Subcutaneous abdominal adipose tissue (tissue), 5 donors: ENCODE results near the gene FIGLA.

Experiments used
- H3K27ac ChIP-seq: one replicate; pipeline ENCODE4 v1.7.0; 2013; ENCODE audit warnings: low read depth, mild to moderate bottlenecking, inconsistent platforms, low read length, moderate library complexity
- H3K27me3 ChIP-seq, 5 donors: one replicate each; pipeline ENCODE4 v1.7.0; 2013; ENCODE audit warnings: low read length in 5 of 5, inconsistent platforms in 1 of 5; ENCODE audit not compliant: control insufficient read depth in 5 of 5, insufficient read depth in 4 of 5
- H3K36me3 ChIP-seq, 5 donors: one replicate each; pipeline ENCODE4 v1.7.0; 2013; ENCODE audit warnings: low read length in 5 of 5; ENCODE audit not compliant: control insufficient read depth in 5 of 5, insufficient read depth in 5 of 5
- H3K4me1 ChIP-seq, 5 donors: one replicate each; pipeline ENCODE4 v1.7.0; 2013; ENCODE audit warnings: low read length in 5 of 5, mild to moderate bottlenecking in 3 of 5, moderate library complexity in 1 of 5; ENCODE audit not compliant: control insufficient read depth in 5 of 5, insufficient read depth in 5 of 5
- H3K4me3 ChIP-seq, 5 donors: one replicate each; pipeline ENCODE4 v1.7.0; 2013; ENCODE audit warnings: low read length in 5 of 5, low read depth in 1 of 5
- H3K9ac ChIP-seq, 5 donors: one replicate each; pipeline ENCODE4 v1.7.0; 2013; ENCODE audit warnings: low read length in 5 of 5, mild to moderate bottlenecking in 4 of 5, moderate library complexity in 3 of 5
- H3K9me3 ChIP-seq, 5 donors: one replicate each; pipeline ENCODE4 v1.7.0; 2013; ENCODE audit warnings: low read length in 5 of 5; ENCODE audit not compliant: control insufficient read depth in 5 of 5
- donor health status: healthy.
- donor health status: healthy.
- donor health status: healthy.
- donor health status: healthy.
- donor health status: healthy.

The FIGLA gene

GRCh38 chr2:70796262-70796661, 5.8 kb upstream of the FIGLA start:
- Histone ChIP-seq H3K36me3 (no peaks in the 10 kb centered on the region), H3K9me3 (peaks cover 2 to 13% (median 7%) of the 10 kb centered on the region in 5 donors), H3K9ac (no peak overlapping the region), H3K4me1 (peaks cover 0 to 3% (median 0%) of the 10 kb centered on the region in 5 donors), H3K27me3 (peaks cover 0 to 11% (median 7%) of the 10 kb centered on the region in 5 donors), H3K4me3 (no peak overlapping the region), H3K27ac (no peak overlapping the region)

DNA sequence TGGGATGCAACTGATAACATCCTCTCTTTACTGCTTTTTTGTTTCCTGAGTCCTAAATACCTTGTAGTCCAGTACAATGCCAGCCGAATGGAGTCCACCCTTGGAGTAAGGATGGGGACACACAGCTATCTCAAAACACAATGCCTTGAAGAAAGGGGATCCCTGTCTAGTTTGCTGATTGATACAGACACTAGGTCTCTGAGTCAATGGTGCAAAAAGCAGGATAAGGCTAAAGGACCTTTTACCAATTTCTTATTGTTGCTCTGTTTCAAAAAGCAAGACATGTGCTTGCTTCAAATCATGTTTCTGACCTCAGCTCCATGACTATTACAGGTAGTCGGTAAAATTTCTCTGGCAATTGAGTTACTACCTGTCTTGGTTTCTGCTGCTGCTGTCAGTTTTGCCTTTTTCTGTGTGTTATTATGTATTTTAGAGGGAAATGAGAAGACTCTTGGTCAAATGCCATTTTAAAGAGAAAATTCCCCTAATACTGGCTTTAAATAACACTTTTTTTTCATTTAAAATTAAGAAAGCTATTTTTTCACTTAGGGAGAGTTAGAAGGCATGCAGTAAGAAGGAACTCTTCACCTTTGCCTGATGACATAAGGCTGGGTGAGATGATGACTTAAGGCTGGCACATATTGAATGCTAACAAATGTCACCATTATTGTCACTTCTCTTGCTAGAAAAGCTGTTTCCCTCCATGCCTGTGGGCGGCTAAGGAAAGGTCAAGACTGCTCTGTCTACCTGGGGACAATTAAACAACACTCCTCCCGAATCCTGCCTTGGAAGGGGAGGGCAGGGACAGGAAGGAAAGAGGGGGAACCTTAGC, 4.9 kb upstream of the FIGLA start:
- Histone ChIP-seq H3K27ac (no peak overlapping the region), H3K4me1 (peaks cover 0 to 3% (median under 1%) of the 10 kb centered on the region in 5 donors), H3K9me3 (peaks cover 0 to 7% (median 3%) of the 10 kb centered on the region in 5 donors), H3K36me3 (no peaks in the 10 kb centered on the region), H3K9ac (no peak overlapping the region), H3K4me3 (no peak overlapping the region), H3K27me3 (peaks cover 6 to 13% (median 10%) of the 10 kb centered on the region in 5 donors)

DNA sequence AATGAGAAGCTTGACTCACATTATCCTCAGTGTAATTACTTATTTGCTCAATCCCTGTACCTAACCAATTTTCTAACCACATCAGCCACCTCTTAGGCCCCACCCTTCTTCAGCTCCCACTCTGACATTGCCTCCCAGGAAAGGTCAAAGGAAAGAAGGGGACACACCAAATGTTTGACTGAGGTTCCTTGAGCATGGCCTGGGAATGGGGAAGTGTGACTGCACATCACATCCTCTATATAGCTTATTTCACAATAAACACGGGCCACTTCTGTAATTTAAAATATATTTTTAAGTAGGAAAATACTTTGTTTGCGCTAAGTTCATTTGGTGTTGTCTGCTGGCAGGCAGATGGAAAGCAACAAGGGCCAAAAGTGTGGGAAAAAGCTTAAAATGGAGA, 3.0 kb upstream of the FIGLA start:
- Histone ChIP-seq H3K4me1 (peaks cover 0 to 14% (median 11%) of the 10 kb centered on the region in 5 donors), H3K36me3 (no peaks in the 10 kb centered on the region), H3K4me3 (no peak overlapping the region), H3K9ac (no peak overlapping the region), H3K27me3 (peaks cover 6 to 26% (median 21%) of the 10 kb centered on the region in 5 donors), H3K27ac (no peak overlapping the region), H3K9me3 (no peaks in the 10 kb centered on the region)

- H3K27ac ChIP-seq, result no peak overlapping the region
- H3K9ac ChIP-seq, result peak overlapping the region in 1 of 5 donors; percentile 30
- peak overlapping the region; percentile 39 to 61 (median 51) for H3K4me3 ChIP-seq
- peaks cover 0 to 12% (median 11%) of the 10 kb centered on the region in 5 donors for H3K4me1 ChIP-seq
- no peaks in the 10 kb centered on the region for H3K36me3 ChIP-seq
- H3K9me3 ChIP-seq, result no peaks in the 10 kb centered on the region
- H3K27me3 ChIP-seq, result peaks cover 6 to 38% (median 25%) of the 10 kb centered on the region in 5 donors
Measured at GRCh38 chr2:70789304-70790135, 923 bp downstream of the FIGLA start.

DNA sequence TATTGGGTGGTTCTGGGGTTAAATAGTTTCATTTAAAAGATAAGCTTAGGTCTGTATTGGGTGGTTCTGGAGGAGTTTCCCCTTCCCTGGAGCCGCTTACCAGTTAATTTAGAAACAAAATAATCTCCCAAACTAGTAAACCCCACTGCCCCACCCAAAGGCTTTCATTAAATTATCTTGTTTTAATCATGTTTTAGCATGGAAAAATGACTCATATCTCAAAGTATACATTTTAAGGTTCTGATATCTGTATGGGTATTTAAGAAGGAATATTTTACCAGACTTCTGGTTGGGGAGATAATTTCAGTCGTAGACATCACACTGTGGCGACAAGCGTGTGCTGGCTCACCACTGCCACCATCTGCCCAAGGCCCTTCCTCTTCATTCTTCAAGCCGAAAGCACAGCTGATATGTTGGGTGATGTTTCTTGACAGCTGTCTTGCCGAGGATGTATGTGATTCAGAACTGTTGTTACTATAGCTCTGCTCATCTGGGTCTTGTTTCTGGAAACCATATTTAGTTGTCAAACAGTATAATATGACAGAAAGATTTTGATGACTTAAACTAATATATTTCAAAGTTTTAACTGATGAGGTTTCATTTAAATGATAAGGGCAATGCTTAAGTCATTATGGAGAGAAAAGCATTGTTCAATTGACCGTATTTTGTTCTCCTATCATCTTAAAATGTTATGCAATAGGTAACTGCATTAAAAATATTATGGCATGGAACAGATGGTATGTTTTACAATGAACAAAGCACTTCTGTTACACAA, 5.1 kb downstream of the FIGLA start:
- no peak overlapping the region for H3K27ac ChIP-seq
- H3K4me3 ChIP-seq, result no peak overlapping the region
- peaks cover 0 to 25% (median 19%) of the 10 kb centered on the region in 5 donors for H3K27me3 ChIP-seq
- peaks cover 0 to 11% (median 10%) of the 10 kb centered on the region in 5 donors for H3K4me1 ChIP-seq
- H3K9ac ChIP-seq, result no peak overlapping the region
- H3K9me3 ChIP-seq, result no peaks in the 10 kb centered on the region
- H3K36me3 ChIP-seq, result no peaks in the 10 kb centered on the region

GRCh38 chr2:70784320-70784719, 6.1 kb downstream of the FIGLA start:
- H3K9ac ChIP-seq, result no peak overlapping the region
- H3K9me3 ChIP-seq, result no peaks in the 10 kb centered on the region
- H3K4me3 ChIP-seq, result no peak overlapping the region
- no peaks in the 10 kb centered on the region for H3K36me3 ChIP-seq
- no peak overlapping the region for H3K27ac ChIP-seq
- H3K27me3 ChIP-seq, result peaks cover 0 to 19% (median 12%) of the 10 kb centered on the region in 5 donors
- peaks cover 0 to 1% (median under 1%) of the 10 kb centered on the region in 5 donors for H3K4me1 ChIP-seq

DNA sequence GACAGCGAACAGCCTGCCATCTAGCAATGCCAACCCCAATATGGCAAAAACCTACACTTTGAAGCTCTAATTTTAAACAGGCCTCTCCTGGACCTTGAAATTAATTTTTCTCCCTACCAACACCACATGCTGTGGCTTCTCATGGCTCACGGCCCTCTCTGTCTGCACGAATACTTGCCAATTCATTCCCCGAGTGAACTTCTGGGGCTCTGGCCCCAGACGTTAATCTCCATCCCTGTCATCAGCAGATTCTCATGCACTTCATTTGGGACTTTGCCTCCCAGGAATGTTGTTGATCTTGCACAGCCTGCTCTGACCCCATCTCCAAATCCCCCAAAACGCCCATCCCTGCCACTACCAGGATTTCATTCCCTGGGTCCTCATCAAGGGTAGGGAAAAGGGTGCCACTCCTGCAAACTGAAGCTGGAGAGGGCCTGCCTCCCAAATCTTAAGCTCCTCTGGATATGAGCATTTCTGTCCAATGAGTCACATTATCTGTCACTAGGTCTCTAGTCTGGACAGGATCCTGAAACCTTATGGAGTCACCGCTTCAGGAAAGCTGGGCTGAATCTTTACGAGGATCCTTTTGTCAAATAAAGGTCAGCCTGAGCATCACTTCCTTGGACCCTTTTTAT, 10.4 kb downstream of the FIGLA start:
- Histone ChIP-seq H3K4me1 (no peaks in the 10 kb centered on the region), H3K27ac (no peak overlapping the region), H3K4me3 (no peak overlapping the region), H3K36me3 (no peaks in the 10 kb centered on the region), H3K9ac (no peak overlapping the region), H3K9me3 (peaks cover 0 to 2% (median 0%) of the 10 kb centered on the region in 5 donors), H3K27me3 (peaks cover 3 to 12% (median 5%) of the 10 kb centered on the region in 5 donors)

GRCh38 chr2:70779491-70779890, 11.0 kb downstream of the FIGLA start:
- no peaks in the 10 kb centered on the region for H3K36me3 ChIP-seq
- no peaks in the 10 kb centered on the region for H3K4me1 ChIP-seq
- peaks cover 0 to 2% (median 0%) of the 10 kb centered on the region in 5 donors for H3K9me3 ChIP-seq
- peaks cover 3 to 12% (median 5%) of the 10 kb centered on the region in 5 donors for H3K27me3 ChIP-seq
- no peak overlapping the region for H3K4me3 ChIP-seq
- no peak overlapping the region for H3K9ac ChIP-seq
- no peak overlapping the region for H3K27ac ChIP-seq

DNA sequence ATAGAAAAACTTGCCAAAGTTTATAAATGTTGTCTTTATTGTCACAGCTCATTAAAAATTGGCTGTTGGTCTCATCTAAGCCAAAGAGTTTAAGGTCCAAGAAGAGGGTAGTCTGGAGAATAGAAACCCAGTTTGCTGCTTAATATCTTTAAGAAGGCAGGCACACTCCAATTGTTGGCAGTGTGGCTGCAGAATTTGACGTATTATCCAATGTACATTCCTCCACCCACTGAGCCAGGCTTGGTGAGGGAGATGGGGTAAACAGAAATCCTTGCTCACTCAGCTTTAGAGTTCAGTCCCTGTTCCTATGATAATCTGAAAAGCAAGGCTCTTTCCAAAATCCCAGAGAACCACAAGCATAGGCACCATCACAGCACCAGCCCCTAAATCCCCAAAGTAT, 11.8 kb downstream of the FIGLA start:
- H3K4me1 ChIP-seq, result no peaks in the 10 kb centered on the region
- no peaks in the 10 kb centered on the region for H3K36me3 ChIP-seq
- no peak overlapping the region for H3K4me3 ChIP-seq
- no peak overlapping the region for H3K9ac ChIP-seq
- peaks cover 0 to 2% (median 0%) of the 10 kb centered on the region in 5 donors for H3K9me3 ChIP-seq
- H3K27me3 ChIP-seq, result peaks cover 3 to 12% (median 5%) of the 10 kb centered on the region in 5 donors
- no peak overlapping the region for H3K27ac ChIP-seq
